ENCODE data around the gene NBPF3. TPM values are rescaled to one million over a fixed set of nuclear protein-coding genes. Genes with fewer than 3 reads are reported as not detected.
"Not testable (repeated sequence)": the region's sequence is repeated elsewhere in the genome, so short reads cannot be mapped to it uniquely, and the experiment has no call there.

Gene NBPF3
- total RNA-seq, 1 donor from 2014 or later: 30.4 TPM

DNA sequence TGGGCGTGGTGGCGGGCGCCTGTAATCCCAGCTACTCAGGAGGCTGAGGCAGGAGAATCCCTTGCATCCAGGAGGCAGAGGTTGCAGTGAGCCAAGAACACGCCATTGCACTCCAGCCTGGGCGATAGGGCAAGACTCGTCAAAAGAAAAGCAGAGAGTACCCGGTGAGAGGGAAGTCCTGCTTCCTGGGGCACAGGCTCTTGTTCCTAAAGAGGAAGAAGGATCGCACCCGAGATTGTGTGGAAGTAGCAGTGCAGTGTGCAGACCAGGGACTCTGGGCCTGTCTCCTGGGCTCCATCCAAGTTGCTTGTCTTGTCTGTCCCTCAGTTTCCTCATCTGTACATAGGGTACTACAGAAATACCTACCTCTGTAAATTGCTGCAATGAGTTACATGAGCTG, 29.6 kb downstream of the NBPF3 start:
- no peak overlapping the region for H3K27ac Mint-ChIP-seq (ENCODE audit: unreplicated experiment)
- no peaks in the 10 kb centered on the region for H3K4me1 Mint-ChIP-seq (ENCODE audit: unreplicated experiment)
- no peak for DNase-seq (ENCODE audit: extremely low spot score, unreplicated experiment)
- H3K36me3 Mint-ChIP-seq (ENCODE audit: unreplicated experiment): peaks cover 53% of the 10 kb centered on the region
- no peaks in the 10 kb centered on the region for H3K27me3 Mint-ChIP-seq (ENCODE audit: unreplicated experiment)
- H3K9me3 Mint-ChIP-seq (ENCODE audit: unreplicated experiment): no peaks in the 10 kb centered on the region
- TF ChIP-seq, protein P1, sequence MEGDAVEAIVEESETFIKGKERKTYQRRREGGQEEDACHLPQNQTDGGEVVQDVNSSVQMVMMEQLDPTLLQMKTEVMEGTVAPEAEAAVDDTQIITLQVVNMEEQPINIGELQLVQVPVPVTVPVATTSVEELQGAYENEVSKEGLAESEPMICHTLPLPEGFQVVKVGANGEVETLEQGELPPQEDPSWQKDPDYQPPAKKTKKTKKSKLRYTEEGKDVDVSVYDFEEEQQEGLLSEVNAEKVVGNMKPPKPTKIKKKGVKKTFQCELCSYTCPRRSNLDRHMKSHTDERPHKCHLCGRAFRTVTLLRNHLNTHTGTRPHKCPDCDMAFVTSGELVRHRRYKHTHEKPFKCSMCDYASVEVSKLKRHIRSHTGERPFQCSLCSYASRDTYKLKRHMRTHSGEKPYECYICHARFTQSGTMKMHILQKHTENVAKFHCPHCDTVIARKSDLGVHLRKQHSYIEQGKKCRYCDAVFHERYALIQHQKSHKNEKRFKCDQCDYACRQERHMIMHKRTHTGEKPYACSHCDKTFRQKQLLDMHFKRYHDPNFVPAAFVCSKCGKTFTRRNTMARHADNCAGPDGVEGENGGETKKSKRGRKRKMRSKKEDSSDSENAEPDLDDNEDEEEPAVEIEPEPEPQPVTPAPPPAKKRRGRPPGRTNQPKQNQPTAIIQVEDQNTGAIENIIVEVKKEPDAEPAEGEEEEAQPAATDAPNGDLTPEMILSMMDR (IDR thresholded peaks at IDR 0.05): no peak
- H3K4me3 Mint-ChIP-seq (ENCODE audit: unreplicated experiment): no peak overlapping the region

DNA sequence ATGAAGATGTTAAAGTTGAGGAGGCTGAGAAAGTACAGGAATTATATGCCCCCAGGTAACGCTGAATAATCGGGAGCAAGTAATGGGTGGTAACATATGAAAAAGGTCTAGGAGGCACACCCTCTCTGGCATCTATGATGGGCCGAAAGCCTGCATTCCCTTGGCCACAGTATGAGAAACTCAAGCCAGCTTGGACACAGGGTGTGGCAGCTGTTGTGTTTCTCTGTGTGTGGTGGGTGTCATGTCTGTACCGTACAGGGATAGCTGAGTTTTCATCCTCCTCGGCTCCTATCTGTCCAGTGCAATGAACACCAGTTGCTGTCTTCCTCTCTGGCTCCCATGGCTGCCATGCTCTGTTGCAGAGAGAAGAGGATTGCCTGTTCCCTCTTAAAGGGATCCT, 32.9 kb downstream of the NBPF3 start:
- H3K27me3 Mint-ChIP-seq (ENCODE audit: unreplicated experiment): no peaks in the 10 kb centered on the region
- TF ChIP-seq, protein P1 (IDR thresholded peaks at IDR 0.05): no peak
- peaks cover 75% of the 10 kb centered on the region for H3K36me3 Mint-ChIP-seq (ENCODE audit: unreplicated experiment)
- no peaks in the 10 kb centered on the region for H3K4me1 Mint-ChIP-seq (ENCODE audit: unreplicated experiment)
- no peak overlapping the region for H3K4me3 Mint-ChIP-seq (ENCODE audit: unreplicated experiment)
- no peak overlapping the region for H3K27ac Mint-ChIP-seq (ENCODE audit: unreplicated experiment)
- no peak for DNase-seq (ENCODE audit: extremely low spot score, unreplicated experiment)
- H3K9me3 Mint-ChIP-seq (ENCODE audit: unreplicated experiment): no peaks in the 10 kb centered on the region

DNA sequence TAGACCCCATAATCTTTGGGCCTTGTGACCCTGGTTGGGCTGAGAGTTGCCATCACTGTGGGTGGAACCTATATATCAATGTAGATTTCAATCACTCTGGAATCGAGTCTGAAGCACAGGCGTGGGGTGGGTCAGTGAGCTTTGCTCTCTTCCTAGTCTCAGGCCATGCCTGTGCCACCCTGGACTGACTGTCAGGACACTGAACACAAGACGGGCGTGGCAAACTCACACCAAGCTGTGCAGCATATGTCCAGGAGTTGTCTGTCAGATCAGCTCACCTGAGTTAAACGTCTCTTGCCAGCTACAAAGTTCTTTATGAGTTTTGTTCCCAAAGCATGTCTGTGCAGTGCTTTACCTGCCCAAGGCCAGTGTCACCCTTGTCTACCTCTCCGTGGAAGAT, 38.4 kb downstream of the NBPF3 start:
- no peaks in the 10 kb centered on the region for H3K9me3 Mint-ChIP-seq (ENCODE audit: unreplicated experiment)
- TF ChIP-seq, protein P1 (IDR thresholded peaks at IDR 0.05): no peak
- peaks cover 2% of the 10 kb centered on the region for H3K27me3 Mint-ChIP-seq (ENCODE audit: unreplicated experiment)
- no peak for DNase-seq (ENCODE audit: extremely low spot score, unreplicated experiment)
- H3K36me3 Mint-ChIP-seq (ENCODE audit: unreplicated experiment): peaks cover 61% of the 10 kb centered on the region
- no peak overlapping the region for H3K27ac Mint-ChIP-seq (ENCODE audit: unreplicated experiment)
- H3K4me3 Mint-ChIP-seq (ENCODE audit: unreplicated experiment): no peak overlapping the region
- H3K4me1 Mint-ChIP-seq (ENCODE audit: unreplicated experiment): no peaks in the 10 kb centered on the region

DNA sequence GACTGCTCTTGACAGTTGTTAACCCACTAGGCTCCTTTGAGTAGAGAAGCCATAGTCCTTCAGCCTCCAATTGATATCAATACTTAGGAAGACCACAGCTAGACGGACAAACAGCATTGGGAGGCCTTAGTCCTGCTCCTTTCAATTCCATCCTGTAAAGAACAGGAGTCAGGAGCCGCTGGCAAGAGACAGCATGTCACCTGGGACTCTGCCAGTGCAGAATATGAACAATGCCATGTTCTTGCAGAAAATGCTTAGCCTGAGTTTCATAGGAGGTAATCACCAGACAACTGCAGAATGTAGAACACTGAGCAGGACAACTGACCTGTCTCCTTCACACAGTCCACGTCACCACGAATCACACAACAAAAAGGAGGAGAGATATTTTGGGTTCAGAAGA, 43.9 kb downstream of the NBPF3 start:
- not testable (repeated sequence) for H3K27ac Mint-ChIP-seq (ENCODE audit: unreplicated experiment); H3K9me3 Mint-ChIP-seq (ENCODE audit: unreplicated experiment); DNase-seq (ENCODE audit: extremely low spot score, unreplicated experiment); H3K27me3 Mint-ChIP-seq (ENCODE audit: unreplicated experiment); H3K4me1 Mint-ChIP-seq (ENCODE audit: unreplicated experiment); H3K4me3 Mint-ChIP-seq (ENCODE audit: unreplicated experiment)
- H3K36me3 Mint-ChIP-seq (ENCODE audit: unreplicated experiment): peaks cover 14% of the 10 kb centered on the region

DNA sequence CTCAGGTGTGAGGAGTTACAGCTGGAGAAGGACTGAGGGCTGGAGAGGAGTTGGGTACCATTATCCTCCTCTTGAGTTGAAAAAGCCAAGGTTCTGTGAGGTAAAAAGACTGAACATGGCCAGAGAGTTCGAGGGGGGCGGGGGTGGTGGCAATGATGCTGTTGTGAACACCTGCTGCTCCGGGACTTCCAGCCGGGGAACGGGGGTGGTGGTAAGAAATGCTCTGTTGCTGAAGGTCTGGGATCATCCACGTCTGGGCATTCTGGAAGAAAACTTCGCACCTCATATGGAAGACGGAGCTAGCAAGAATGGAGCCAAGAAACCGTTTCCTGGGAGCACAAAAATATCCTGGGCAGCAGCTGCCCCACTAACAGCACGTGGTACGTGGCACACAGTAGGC, 49.2 kb downstream of the NBPF3 start:
- TF ChIP-seq, protein P1 (IDR thresholded peaks at IDR 0.05): no peak
- Mint-ChIP-seq H3K4me3 (ENCODE audit: unreplicated experiment) (no peak overlapping the region), H3K36me3 (ENCODE audit: unreplicated experiment) (peaks cover 3% of the 10 kb centered on the region), H3K27me3 (ENCODE audit: unreplicated experiment) (no peaks in the 10 kb centered on the region), H3K27ac (ENCODE audit: unreplicated experiment) (no peak overlapping the region), H3K9me3 (ENCODE audit: unreplicated experiment) (no peaks in the 10 kb centered on the region), H3K4me1 (ENCODE audit: unreplicated experiment) (peaks cover 16% of the 10 kb centered on the region)
- DNase-seq (ENCODE audit: extremely low spot score, unreplicated experiment): no peak
